Measurements from ENCODE around the gene DLG2.

GRCh38 chr11:83858694-83859093 is 1768.5 kb downstream of the DLG2 start:
- TF ChIP-seq, protein P1, sequence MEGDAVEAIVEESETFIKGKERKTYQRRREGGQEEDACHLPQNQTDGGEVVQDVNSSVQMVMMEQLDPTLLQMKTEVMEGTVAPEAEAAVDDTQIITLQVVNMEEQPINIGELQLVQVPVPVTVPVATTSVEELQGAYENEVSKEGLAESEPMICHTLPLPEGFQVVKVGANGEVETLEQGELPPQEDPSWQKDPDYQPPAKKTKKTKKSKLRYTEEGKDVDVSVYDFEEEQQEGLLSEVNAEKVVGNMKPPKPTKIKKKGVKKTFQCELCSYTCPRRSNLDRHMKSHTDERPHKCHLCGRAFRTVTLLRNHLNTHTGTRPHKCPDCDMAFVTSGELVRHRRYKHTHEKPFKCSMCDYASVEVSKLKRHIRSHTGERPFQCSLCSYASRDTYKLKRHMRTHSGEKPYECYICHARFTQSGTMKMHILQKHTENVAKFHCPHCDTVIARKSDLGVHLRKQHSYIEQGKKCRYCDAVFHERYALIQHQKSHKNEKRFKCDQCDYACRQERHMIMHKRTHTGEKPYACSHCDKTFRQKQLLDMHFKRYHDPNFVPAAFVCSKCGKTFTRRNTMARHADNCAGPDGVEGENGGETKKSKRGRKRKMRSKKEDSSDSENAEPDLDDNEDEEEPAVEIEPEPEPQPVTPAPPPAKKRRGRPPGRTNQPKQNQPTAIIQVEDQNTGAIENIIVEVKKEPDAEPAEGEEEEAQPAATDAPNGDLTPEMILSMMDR (conservative IDR thresholded peaks at IDR 0.05 in 1 of 2, IDR thresholded peaks at IDR 0.05 in 1 of 2; ENCODE audit: extremely low read depth in 1 of 2, insufficient read depth in 1 of 2, low read depth in 1 of 2, low read length in 2 of 2), result no peak
- TF ChIP-seq EZH2 (IDR thresholded peaks at IDR 0.05; ENCODE audit: borderline replicate concordance, low read length), result no peak
